Type B pancreatic cell (in vitro differentiated cells): ENCODE results near the gene TRIM32. TPM values are rescaled to one million over a fixed set of nuclear protein-coding genes. Genes with fewer than 3 reads are reported as not detected.

Source experiments
- DNase-seq: peaks from one replicate; pipeline ENCODE4 v3.0.0; 2021; ENCODE audit warnings: mixed read lengths; ENCODE audit not compliant: unreplicated experiment; ENCODE audit errors: extremely low spot score
- H3K27ac Mint-ChIP-seq: 2 replicates; pipeline ENCODE4 v1.8.0; 2021; ENCODE audit warnings: mild to moderate bottlenecking, mixed read lengths
- H3K27me3 Mint-ChIP-seq: 2 replicates; pipeline ENCODE4 v1.8.0; 2021; ENCODE audit warnings: mixed read lengths
- H3K36me3 Mint-ChIP-seq: 2 replicates; pipeline ENCODE4 v1.8.0; 2021; ENCODE audit warnings: mixed read lengths
- H3K4me1 Mint-ChIP-seq: one replicate; pipeline ENCODE4 v1.8.0; 2021; ENCODE audit warnings: mixed read lengths; ENCODE audit not compliant: unreplicated experiment
- H3K4me3 Mint-ChIP-seq: 2 replicates; pipeline ENCODE4 v1.8.0; 2021; ENCODE audit warnings: mild to moderate bottlenecking, mixed read lengths
- H3K9me3 Mint-ChIP-seq: 2 replicates; pipeline ENCODE4 v1.8.0; 2021; ENCODE audit warnings: mixed read lengths
- CTCF ChIP-seq: fragments of 200-600 bp; sonication (generic); conservative IDR thresholded peaks from 2 replicates; pipeline ENCODE4 v1.5.0; 2021; ENCODE audit warnings: antibody characterized with exemption, mild to moderate bottlenecking
- total RNA-seq: library from RNA; stranded (reverse); gene quantifications from 2 replicates; pipeline ENCODE4 v1.2.1, GENCODE V29; 2021; ENCODE audit warnings: low replicate concordance

TRIM32 gene
- total RNA-seq, 1 donor from 2014 or later: 29.6 TPM

DNA sequence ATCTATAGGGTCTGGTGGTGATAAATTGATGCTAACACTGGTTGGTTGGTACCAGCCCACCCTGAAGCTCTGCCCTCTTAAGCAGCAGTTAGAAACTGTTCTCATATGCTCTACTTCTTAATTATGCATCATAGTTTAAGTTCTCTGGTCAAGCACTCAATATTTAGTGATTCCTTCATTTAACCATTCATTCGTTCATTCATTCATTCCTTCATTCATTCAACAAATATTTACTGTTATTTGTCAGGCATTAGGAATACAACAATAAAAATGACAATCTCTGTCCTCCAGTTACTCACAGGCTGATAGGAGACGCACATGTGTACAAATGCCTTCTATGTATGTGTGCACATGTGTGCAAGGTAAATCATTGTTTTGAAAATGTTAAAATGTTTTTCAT is 54.6 kb downstream of the TRIM32 start:
- no peaks in the 10 kb centered on the region for H3K36me3 Mint-ChIP-seq

DNA sequence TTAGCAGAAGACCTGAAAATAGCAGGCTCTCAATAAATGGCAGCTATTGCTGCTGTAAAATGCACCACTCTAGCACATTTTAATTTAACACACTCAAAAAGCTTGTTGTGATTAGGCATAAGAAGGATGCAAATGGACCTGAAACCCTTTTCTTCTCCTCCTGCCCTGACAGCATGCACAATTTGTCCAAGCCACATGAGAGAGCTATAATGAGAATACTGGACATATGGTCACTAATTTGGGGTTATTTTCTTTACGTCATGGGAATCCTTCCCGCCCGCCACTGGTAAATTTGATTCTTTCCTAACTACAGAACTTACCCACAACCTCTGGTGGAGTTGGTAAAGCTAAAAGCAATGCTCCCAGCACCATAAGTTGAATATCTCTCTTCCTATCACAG is 62.1 kb downstream of the TRIM32 start:
- Mint-ChIP-seq H3K9me3 (no peaks in the 10 kb centered on the region), H3K27me3 (peaks cover 5% of the 10 kb centered on the region), H3K4me3 (no peak overlapping the region), H3K36me3 (no peaks in the 10 kb centered on the region), H3K27ac (no peak overlapping the region), H3K4me1 (no peaks in the 10 kb centered on the region)
- no peak for TF ChIP-seq CTCF
- DNase-seq: no peak

More for the DNA sequence above, 54.6 kb downstream of the TRIM32 start:
- TF ChIP-seq CTCF: no peak
- H3K4me3 Mint-ChIP-seq: no peak overlapping the region
- H3K4me1 Mint-ChIP-seq: no peaks in the 10 kb centered on the region
- no peak for DNase-seq
- no peak overlapping the region for H3K27ac Mint-ChIP-seq
- no peaks in the 10 kb centered on the region for H3K9me3 Mint-ChIP-seq
- peaks cover 12% of the 10 kb centered on the region for H3K27me3 Mint-ChIP-seq

- no peak overlapping the region for H3K4me3 Mint-ChIP-seq
- H3K9me3 Mint-ChIP-seq: no peaks in the 10 kb centered on the region
- peaks cover 5% of the 10 kb centered on the region for H3K27me3 Mint-ChIP-seq
- no peak for TF ChIP-seq CTCF
- no peaks in the 10 kb centered on the region for H3K36me3 Mint-ChIP-seq
- H3K27ac Mint-ChIP-seq: no peak overlapping the region
- no peaks in the 10 kb centered on the region for H3K4me1 Mint-ChIP-seq
- no peak for DNase-seq
Measured at GRCh38 chr9:116749772-116750171, 62.7 kb downstream of the TRIM32 start.

GRCh38 chr9:116750510-116750909 is 63.4 kb downstream of the TRIM32 start:
- DNase-seq: no peak
- no peak for TF ChIP-seq CTCF
- Mint-ChIP-seq H3K36me3 (no peaks in the 10 kb centered on the region), H3K27ac (no peak overlapping the region), H3K27me3 (peaks cover 2% of the 10 kb centered on the region), H3K4me3 (no peak overlapping the region), H3K9me3 (no peaks in the 10 kb centered on the region), H3K4me1 (no peaks in the 10 kb centered on the region)
